Measurements from ENCODE around the gene RCCD1.
"Not testable (repeated sequence)": the region's sequence is repeated elsewhere in the genome, so short reads cannot be mapped to it uniquely, and the experiment has no call there.

The RCCD1 gene

DNA sequence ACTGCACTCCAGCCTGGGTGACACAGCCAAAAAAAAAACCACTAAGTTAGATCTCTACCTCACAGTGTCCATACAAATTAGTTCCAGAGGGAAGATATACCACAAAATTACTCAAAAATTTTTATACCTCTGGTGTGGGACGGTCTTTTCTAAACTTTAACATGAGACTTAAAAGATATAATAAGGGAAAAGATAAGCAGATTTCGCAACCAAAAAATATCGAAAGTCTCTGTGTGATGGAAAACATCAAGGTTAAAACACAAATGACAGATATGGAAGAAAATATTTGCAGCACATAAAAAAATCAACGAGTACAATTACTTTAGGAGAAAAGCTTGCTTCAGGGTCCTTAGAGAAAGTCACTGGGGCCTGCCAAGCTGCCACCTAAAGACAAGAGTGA lies 32.8 kb upstream of the RCCD1 start:
- Histone ChIP-seq H3K36me3 (ENCODE audit: insufficient read depth, low read length) (no peaks in the 10 kb centered on the region), H3K79me2 (ENCODE audit: control insufficient read depth, insufficient read depth, low read length, unreplicated experiment) (no peaks in the 10 kb centered on the region), H3K4me3 (ENCODE audit: low read depth, low read length) (no peak overlapping the region), H2AFZ (ENCODE audit: low read length, unreplicated experiment) (no peak overlapping the region), H3K27me3 (ENCODE audit: insufficient read depth, low read length) (no peaks in the 10 kb centered on the region), H3K27ac (ENCODE audit: low read depth, low read length) (no peak overlapping the region), H3K4me1 (ENCODE audit: control insufficient read depth, insufficient read depth, low read length, unreplicated experiment) (no peaks in the 10 kb centered on the region)

DNA sequence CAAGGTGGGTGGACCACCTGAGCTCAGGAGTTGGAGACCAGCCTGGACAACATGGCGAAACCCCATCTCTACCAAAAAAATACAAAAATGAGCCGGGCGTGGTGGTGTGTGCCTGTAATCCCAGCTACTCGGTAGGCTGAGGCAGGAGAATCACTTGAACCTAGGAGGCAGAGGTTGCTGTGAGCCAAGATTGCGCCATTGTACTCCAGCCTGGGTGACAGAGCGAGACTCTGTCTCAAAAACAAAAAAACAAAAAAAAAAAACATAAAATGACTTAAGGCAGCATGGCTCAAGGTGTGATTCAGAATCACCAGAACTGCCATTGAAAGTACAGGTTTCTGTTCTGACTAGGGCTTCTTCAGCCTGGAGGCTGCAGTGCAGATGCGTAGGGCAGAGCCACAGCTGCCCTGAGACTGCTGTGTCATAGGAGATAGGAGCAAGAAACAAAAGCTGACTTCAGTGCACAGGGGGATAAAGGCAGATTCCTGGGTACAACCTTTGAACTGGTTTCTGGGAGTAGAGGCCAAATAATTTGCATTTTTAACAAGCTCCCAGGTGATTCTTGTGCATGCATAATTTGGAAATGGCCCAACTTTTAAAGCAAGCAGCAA lies 31.9 kb upstream of the RCCD1 start:
- H3K27me3 ChIP-seq (ENCODE audit: insufficient read depth, low read length); H3K27ac ChIP-seq (ENCODE audit: low read depth, low read length); H3K4me3 ChIP-seq (ENCODE audit: low read depth, low read length); H3K79me2 ChIP-seq (ENCODE audit: control insufficient read depth, insufficient read depth, low read length, unreplicated experiment); H3K4me1 ChIP-seq (ENCODE audit: control insufficient read depth, insufficient read depth, low read length, unreplicated experiment); H3K36me3 ChIP-seq (ENCODE audit: insufficient read depth, low read length); H2AFZ ChIP-seq (ENCODE audit: low read length, unreplicated experiment): not testable (repeated sequence)

DNA sequence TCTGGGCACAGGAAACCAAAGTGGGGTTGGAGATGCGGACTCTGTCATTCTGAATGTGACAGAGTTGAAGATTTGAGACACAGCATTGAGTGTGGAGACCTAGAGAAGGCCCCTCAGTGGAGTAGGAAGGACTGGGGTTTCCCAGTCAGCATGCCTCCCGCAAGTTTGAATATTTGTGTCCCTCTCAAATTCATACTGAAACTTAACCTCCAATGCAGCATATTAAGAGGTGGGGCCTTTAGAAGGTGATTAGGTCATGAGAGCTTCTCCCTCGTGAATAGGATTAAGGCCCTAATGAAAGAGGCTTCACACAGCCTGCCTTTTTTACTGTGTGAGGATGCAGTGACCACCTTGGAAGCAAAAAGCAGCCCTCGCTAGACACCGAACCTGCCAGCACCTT lies 30.3 kb upstream of the RCCD1 start:
- no peaks in the 10 kb centered on the region for H3K27me3 ChIP-seq (ENCODE audit: insufficient read depth, low read length)
- no peak overlapping the region for H2AFZ ChIP-seq (ENCODE audit: low read length, unreplicated experiment)
- peaks cover 8% of the 10 kb centered on the region for H3K4me1 ChIP-seq (ENCODE audit: control insufficient read depth, insufficient read depth, low read length, unreplicated experiment)
- no peaks in the 10 kb centered on the region for H3K79me2 ChIP-seq (ENCODE audit: control insufficient read depth, insufficient read depth, low read length, unreplicated experiment)
- H3K27ac ChIP-seq (ENCODE audit: low read depth, low read length): no peak overlapping the region
- H3K4me3 ChIP-seq (ENCODE audit: low read depth, low read length): no peak overlapping the region
- H3K36me3 ChIP-seq (ENCODE audit: insufficient read depth, low read length): no peaks in the 10 kb centered on the region

DNA sequence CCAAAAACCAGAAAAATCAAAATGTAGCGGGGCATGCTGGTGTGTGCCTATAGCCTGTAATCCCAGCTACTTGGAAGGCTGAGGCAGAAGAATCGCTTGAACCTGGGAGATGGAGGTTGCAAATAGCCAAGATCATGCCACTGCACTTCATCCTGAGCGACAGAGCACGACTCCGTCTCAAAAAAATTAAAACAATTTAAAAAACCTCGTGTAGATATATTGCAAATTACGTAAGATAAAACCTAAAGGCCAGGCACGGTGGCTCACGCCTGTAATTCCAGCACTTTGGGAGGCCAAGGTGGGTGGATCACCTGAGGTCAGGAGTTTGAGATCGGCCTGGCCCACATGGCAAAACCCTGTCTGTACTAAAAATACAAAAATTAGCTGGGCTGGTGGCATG lies 27.9 kb upstream of the RCCD1 start:
- H3K79me2 ChIP-seq (ENCODE audit: control insufficient read depth, insufficient read depth, low read length, unreplicated experiment); H2AFZ ChIP-seq (ENCODE audit: low read length, unreplicated experiment); H3K36me3 ChIP-seq (ENCODE audit: insufficient read depth, low read length); H3K4me3 ChIP-seq (ENCODE audit: low read depth, low read length); H3K27ac ChIP-seq (ENCODE audit: low read depth, low read length); H3K27me3 ChIP-seq (ENCODE audit: insufficient read depth, low read length): not testable (repeated sequence)
- H3K4me1 ChIP-seq (ENCODE audit: control insufficient read depth, insufficient read depth, low read length, unreplicated experiment): peaks cover 10% of the 10 kb centered on the region

GRCh38 chr15:90928106-90928505 lies 26.6 kb upstream of the RCCD1 start:
- H3K4me1 ChIP-seq (ENCODE audit: control insufficient read depth, insufficient read depth, low read length, unreplicated experiment): peaks cover 13% of the 10 kb centered on the region
- not testable (repeated sequence) for H2AFZ ChIP-seq (ENCODE audit: low read length, unreplicated experiment); H3K36me3 ChIP-seq (ENCODE audit: insufficient read depth, low read length); H3K79me2 ChIP-seq (ENCODE audit: control insufficient read depth, insufficient read depth, low read length, unreplicated experiment); H3K27ac ChIP-seq (ENCODE audit: low read depth, low read length); H3K27me3 ChIP-seq (ENCODE audit: insufficient read depth, low read length); H3K4me3 ChIP-seq (ENCODE audit: low read depth, low read length)

GRCh38 chr15:90929246-90930019 lies 25.3 kb upstream of the RCCD1 start:
- H2AFZ ChIP-seq (ENCODE audit: low read length, unreplicated experiment): peak overlapping the region; percentile 97
- no peaks in the 10 kb centered on the region for H3K27me3 ChIP-seq (ENCODE audit: insufficient read depth, low read length)
- H3K4me3 ChIP-seq (ENCODE audit: low read depth, low read length): peak overlapping the region; percentile 78
- H3K27ac ChIP-seq (ENCODE audit: low read depth, low read length): peak overlapping the region; percentile 80
- no peaks in the 10 kb centered on the region for H3K36me3 ChIP-seq (ENCODE audit: insufficient read depth, low read length)
- no peaks in the 10 kb centered on the region for H3K79me2 ChIP-seq (ENCODE audit: control insufficient read depth, insufficient read depth, low read length, unreplicated experiment)
- peaks cover 13% of the 10 kb centered on the region for H3K4me1 ChIP-seq (ENCODE audit: control insufficient read depth, insufficient read depth, low read length, unreplicated experiment)

- Histone ChIP-seq H2AFZ (ENCODE audit: low read length, unreplicated experiment) (no peak overlapping the region), H3K36me3 (ENCODE audit: insufficient read depth, low read length) (no peaks in the 10 kb centered on the region), H3K4me3 (ENCODE audit: low read depth, low read length) (peak overlapping the region; percentile 78), H3K79me2 (ENCODE audit: control insufficient read depth, insufficient read depth, low read length, unreplicated experiment) (peaks cover 7% of the 10 kb centered on the region), H3K27ac (ENCODE audit: low read depth, low read length) (no peak overlapping the region), H3K4me1 (ENCODE audit: control insufficient read depth, insufficient read depth, low read length, unreplicated experiment) (peaks cover 18% of the 10 kb centered on the region), H3K27me3 (ENCODE audit: insufficient read depth, low read length) (no peaks in the 10 kb centered on the region)
Observed at GRCh38 chr15:90930861-90931574, 23.7 kb upstream of the RCCD1 start.

GRCh38 chr15:90931575-90931827 lies 23.2 kb upstream of the RCCD1 start:
- no peak overlapping the region for H3K27ac ChIP-seq (ENCODE audit: low read depth, low read length)
- H3K27me3 ChIP-seq (ENCODE audit: insufficient read depth, low read length): no peaks in the 10 kb centered on the region
- H3K4me1 ChIP-seq (ENCODE audit: control insufficient read depth, insufficient read depth, low read length, unreplicated experiment): peaks cover 23% of the 10 kb centered on the region
- H3K36me3 ChIP-seq (ENCODE audit: insufficient read depth, low read length): no peaks in the 10 kb centered on the region
- no peak overlapping the region for H2AFZ ChIP-seq (ENCODE audit: low read length, unreplicated experiment)
- peaks cover 12% of the 10 kb centered on the region for H3K79me2 ChIP-seq (ENCODE audit: control insufficient read depth, insufficient read depth, low read length, unreplicated experiment)
- peak overlapping the region; percentile 91; the same call in 1 of the 2 replicates for H3K4me3 ChIP-seq (ENCODE audit: low read depth, low read length)

DNA sequence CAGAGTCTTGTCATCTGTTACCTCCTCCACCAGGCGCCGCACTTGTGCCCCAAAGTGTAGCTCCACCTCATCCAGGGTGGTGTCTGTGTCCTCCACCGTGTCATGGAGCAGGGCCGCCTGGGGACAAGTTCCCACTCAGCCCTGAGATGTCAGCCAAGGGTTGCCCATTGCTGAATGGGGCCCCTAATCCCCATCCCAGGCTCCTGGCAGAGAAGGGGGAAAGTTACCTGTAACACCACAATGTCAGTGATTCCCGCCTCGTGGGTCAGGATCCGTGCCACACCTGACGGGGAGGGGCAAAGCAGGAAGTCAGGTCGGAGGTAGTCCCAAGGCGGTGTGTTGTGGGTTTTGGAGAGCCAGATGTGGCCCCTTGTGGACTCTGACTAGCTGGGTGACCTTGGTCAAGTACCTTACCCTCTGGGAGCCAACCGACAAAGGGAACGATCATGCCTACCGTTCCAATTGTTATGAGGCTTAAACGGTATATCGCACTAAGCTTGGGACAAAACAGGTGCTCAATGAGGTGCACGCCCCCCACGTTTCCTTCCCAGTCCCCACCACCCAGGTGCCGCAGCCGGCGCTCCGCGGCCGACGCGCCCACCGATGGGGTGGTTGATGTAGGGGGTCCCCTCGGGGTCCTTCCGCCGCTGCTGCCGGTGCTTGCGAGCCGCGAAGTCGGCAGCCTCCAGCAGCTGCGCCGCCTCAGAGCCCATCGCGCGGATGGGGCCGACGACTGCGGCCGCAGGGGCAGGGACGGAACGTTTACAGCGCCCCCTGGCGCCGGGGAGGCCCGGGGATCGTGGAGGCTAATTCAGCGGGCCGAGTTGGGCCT lies 22.6 kb upstream of the RCCD1 start, which contains the start of gene HDDC3:
TSS of gene HDDC3 (minus strand) at position 722 of the 832 bp plus-strand sequence. CDS start at position 713, 9 bp downstream.
- Histone ChIP-seq H3K27me3 (ENCODE audit: insufficient read depth, low read length) (no peaks in the 10 kb centered on the region), H2AFZ (ENCODE audit: low read length, unreplicated experiment) (peak within 1 kb of the TSS; percentile 92), H3K4me1 (ENCODE audit: control insufficient read depth, insufficient read depth, low read length, unreplicated experiment) (peaks cover 28% of the 10 kb centered on the region), H3K79me2 (ENCODE audit: control insufficient read depth, insufficient read depth, low read length, unreplicated experiment) (peaks cover 17% of the 10 kb centered on the region), H3K36me3 (ENCODE audit: insufficient read depth, low read length) (no peaks in the 10 kb centered on the region), H3K4me3 (ENCODE audit: low read depth, low read length) (peak within 1 kb of the TSS; percentile 91), H3K27ac (ENCODE audit: low read depth, low read length) (no peak within 1 kb of the TSS)

GRCh38 chr15:90932660-90932991 lies 22.1 kb upstream of the RCCD1 start:
- Histone ChIP-seq H2AFZ (ENCODE audit: low read length, unreplicated experiment) (peak overlapping the region; percentile 39), H3K27me3 (ENCODE audit: insufficient read depth, low read length) (no peaks in the 10 kb centered on the region), H3K4me1 (ENCODE audit: control insufficient read depth, insufficient read depth, low read length, unreplicated experiment) (peaks cover 28% of the 10 kb centered on the region), H3K36me3 (ENCODE audit: insufficient read depth, low read length) (no peaks in the 10 kb centered on the region), H3K79me2 (ENCODE audit: control insufficient read depth, insufficient read depth, low read length, unreplicated experiment) (peaks cover 17% of the 10 kb centered on the region), H3K4me3 (ENCODE audit: low read depth, low read length) (peak overlapping the region; percentile 91), H3K27ac (ENCODE audit: low read depth, low read length) (no peak overlapping the region)

All from ACC112 (cell line).